Umbilical cord (tissue), 2 donors: ENCODE results near the gene TAP2. TPM values are rescaled to one million over a fixed set of nuclear protein-coding genes. Genes with fewer than 3 reads are reported as not detected.

Source experiments
- DNase-seq: peaks from one replicate; pipeline ENCODE4 v3.0.0-alpha.2; 2015; ENCODE audit warnings: low spot score
- total RNA-seq: library from RNA; depleted of rRNA; stranded (reverse); fragments of >200 nt; gene quantifications from one replicate; pipeline ENCODE4 v1.2.3, GENCODE V29; 2014; ENCODE audit warnings: low replicate concordance; ENCODE audit not compliant: insufficient read depth

Gene TAP2
- total RNA-seq, 1 donor from 2014 or later, result 13.5 TPM

DNA sequence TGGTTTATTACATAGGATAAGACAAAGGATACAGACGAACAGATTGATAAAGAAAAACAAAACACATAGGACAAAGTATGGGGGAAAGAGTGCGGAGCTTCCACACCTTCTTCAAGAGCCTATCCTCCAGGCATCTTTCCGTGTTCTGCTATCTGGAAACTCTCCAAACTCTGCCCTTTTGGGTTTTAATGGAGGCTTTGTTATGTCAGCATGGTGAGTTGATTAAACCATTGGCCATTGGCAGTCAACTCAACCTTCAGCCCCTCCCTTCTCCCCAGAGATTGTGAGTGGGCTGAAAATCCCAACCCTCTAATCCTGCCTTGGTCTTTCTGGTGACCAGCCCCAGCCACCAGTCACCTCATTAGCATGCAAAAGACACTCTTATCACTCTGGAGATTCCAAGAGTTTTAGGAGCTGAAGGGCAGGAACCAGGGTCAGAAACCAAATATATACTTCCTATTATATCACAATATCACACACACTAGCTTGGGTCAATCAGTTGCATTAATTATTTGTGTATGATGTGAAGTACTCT, 45.6 kb downstream of the TAP2 start:
- no peak for DNase-seq

DNA sequence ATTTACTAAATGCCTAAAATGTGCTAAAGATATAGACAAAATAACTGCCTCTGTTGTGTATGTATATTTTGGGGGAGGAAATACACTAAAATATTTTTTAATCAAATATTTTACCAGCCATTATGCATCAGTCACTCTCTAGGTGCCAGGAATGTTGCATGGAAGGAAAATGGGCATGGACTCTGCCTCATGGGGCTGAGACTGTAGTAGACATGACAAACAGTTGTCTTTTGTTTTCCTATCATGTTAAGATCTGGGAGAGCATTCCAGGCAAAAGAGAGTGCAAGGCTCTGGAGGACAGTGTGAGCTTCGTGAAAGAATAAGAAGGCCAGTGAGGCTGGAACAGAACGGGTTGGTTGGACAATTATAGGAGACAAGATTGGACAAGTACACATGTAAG, 48.2 kb downstream of the TAP2 start:
- DNase-seq, result no peak

Other genes with a start within 250 kb of the TAP2 start
- 25.5 TPM for gene HLA-DRB1, start 248.9 kb downstream of the TAP2 start, total RNA-seq
- gene HLA-DQA1, start 201.3 kb downstream of the TAP2 start, total RNA-seq, result not detected
- 0.24 TPM for gene HLA-DQB1, start 172.1 kb downstream of the TAP2 start, total RNA-seq
- gene HLA-DQA2, start 97.3 kb downstream of the TAP2 start, total RNA-seq, result not detected
- 0.96 TPM for gene HLA-DQB2, start 75.2 kb downstream of the TAP2 start, total RNA-seq
- not detected for gene HLA-DOB, start 21.7 kb downstream of the TAP2 start, total RNA-seq
- gene PSMB8, start 5.3 kb upstream of the TAP2 start, total RNA-seq, result 15.4 TPM
- 25.0 TPM for gene TAP1, start 15.0 kb upstream of the TAP2 start, total RNA-seq
- 0.72 TPM for gene PSMB9, start 15.5 kb upstream of the TAP2 start, total RNA-seq
- gene HLA-DMB, start 102.3 kb upstream of the TAP2 start, total RNA-seq, result 10.1 TPM
- gene HLA-DMA, start 114.4 kb upstream of the TAP2 start, total RNA-seq, result 5.8 TPM
- gene BRD2, start 129.9 kb upstream of the TAP2 start, total RNA-seq, result 73.7 TPM
- gene HLA-DOA, start 170.9 kb upstream of the TAP2 start, total RNA-seq, result 0.72 TPM
- gene HLA-DPA1, start 234.9 kb upstream of the TAP2 start, total RNA-seq, result 24.8 TPM
- 1.7 TPM for gene HLA-DPB1, start 237.3 kb upstream of the TAP2 start, total RNA-seq